LNCaP clone FGC (cell line): ENCODE data around the gene CSHL1.

Experiments used
- DNase-seq: peaks from one replicate; pipeline ENCODE4 v3.0.0-alpha.2; 2011; ENCODE audit warnings: low read depth
- H3K4me3 ChIP-seq: 2 replicates; pipeline ENCODE4 v1.5.1; 2011; ENCODE audit warnings: mild to moderate bottlenecking, low read depth, low read length, control low read depth
- TF ChIP-seq, protein P1 (sequence below): IDR thresholded peaks from 2 replicates; pipeline ENCODE4 v1.5.1; 2012; ENCODE audit warnings: mild to moderate bottlenecking; ENCODE audit not compliant: control insufficient read depth, insufficient read depth; ENCODE audit errors: extremely low read depth

The CSHL1 gene

DNA sequence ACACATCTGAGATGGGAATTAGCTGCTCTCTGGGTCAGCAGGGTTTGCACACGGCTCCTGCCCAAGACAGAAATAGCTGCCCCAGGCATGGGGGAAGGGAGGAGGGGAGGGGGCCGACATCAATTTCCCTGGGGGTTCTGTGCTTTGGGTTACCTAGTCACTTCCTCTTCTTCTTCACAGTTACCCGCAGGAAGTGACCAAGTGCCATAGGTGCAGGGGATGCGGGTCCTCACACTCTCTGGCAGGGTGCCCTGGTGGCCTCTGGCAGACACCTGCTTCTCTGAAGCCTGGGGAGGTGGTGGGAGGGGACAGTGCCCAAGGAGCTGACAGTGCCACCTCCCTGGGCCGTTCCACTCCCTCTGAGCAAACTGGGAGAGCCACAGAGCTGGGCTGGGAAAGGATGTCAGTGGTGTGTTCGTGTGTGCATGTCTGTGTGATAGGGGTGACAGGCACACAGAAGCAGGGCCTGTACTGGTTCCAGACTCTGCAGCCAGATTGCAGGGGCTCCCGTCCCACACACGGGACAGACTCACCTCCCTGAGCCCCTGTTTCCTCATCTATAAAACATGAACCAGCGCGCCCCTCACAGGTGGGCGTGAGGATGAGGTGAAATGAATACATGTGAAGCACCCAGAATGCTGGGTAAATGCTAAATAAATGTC lies 43.5 kb upstream of the CSHL1 start:
- TF ChIP-seq, protein P1, sequence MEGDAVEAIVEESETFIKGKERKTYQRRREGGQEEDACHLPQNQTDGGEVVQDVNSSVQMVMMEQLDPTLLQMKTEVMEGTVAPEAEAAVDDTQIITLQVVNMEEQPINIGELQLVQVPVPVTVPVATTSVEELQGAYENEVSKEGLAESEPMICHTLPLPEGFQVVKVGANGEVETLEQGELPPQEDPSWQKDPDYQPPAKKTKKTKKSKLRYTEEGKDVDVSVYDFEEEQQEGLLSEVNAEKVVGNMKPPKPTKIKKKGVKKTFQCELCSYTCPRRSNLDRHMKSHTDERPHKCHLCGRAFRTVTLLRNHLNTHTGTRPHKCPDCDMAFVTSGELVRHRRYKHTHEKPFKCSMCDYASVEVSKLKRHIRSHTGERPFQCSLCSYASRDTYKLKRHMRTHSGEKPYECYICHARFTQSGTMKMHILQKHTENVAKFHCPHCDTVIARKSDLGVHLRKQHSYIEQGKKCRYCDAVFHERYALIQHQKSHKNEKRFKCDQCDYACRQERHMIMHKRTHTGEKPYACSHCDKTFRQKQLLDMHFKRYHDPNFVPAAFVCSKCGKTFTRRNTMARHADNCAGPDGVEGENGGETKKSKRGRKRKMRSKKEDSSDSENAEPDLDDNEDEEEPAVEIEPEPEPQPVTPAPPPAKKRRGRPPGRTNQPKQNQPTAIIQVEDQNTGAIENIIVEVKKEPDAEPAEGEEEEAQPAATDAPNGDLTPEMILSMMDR, result no peak
- no peak for DNase-seq
- H3K4me3 ChIP-seq, result no peak overlapping the region

DNA sequence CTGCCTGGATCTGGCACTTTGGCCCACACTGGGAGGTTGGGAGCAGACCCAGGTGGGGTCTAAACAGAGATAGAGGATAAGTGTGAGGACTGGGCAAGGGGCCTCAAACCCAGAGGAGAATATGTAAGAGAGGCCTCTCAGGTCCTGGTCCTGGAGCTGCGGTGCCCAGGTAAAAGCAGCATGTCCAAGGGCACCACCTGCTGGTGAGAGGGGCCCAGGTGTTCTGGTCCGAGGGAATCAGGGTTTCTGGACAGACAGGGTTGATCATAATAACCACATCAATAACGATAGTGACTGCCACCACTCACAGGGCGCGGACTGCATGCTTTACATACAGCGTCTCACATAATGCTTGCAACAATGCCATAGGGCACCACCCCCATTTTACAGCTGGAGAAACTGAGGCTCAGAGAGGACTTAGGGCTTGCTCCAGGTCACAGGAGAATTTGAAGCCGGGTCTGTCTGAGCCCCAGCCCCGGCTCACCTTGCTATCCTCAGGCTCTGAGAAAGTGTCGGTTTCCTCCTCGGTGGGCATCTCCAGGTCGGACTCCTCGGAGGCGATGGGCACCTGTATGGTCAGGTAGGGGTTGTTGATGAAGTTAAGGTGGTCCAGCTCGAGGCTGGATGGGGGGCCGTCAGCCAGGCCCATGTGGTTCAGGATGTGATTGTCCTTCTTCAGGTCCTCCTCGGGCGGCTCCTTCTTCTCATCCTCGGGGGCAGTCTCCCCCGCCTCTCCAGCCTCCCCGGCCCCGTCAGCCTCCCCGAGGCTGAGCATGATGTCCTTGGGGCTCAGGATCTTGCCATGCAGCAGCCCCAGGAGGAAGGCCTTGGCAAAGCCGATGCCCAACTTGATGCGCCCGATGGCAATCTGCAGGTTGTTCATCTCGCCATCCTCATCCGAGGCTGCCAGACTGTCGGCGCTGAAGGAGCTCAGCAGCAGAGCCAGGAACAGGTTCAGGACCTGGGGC lies 40.2 kb upstream of the CSHL1 start:
- TF ChIP-seq, protein P1, result peak; percentile 94
- no peak overlapping the region for H3K4me3 ChIP-seq
- DNase-seq, result peak; percentile 13

DNA sequence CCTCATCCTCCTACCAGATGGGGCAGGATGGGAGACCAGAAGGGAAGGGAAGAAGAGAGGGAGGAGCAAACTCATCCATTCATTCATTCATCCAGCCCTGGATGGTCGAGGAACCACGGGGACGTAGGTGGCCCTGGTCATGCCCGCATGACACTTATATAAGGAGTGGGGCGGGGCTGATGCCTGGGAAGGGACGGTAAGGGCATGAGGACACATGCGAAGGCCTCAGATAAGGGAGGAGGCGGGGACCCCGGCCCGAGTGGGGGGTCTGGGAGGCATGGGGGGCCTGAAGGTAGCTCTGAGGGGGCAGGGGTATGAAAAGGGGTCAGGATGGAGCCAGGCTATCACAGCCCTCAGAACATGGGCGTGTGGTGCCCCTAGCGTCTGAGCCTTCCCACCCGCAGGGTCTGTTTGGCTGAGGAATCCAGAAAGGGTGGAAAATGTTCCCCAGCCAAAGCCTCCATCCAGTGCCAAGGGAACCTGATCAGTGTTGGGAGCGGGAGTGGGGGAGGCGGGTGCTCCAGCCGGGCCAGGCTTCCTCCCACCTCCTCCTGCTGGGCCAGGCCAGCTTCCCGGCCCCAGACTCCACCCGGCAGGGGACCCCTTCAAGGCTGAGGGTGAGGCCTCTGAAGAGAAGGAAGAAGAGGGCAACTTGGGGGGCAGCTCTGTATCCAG lies 38.7 kb upstream of the CSHL1 start:
- no peak overlapping the region for H3K4me3 ChIP-seq
- TF ChIP-seq, protein P1, result no peak
- DNase-seq, result no peak

DNA sequence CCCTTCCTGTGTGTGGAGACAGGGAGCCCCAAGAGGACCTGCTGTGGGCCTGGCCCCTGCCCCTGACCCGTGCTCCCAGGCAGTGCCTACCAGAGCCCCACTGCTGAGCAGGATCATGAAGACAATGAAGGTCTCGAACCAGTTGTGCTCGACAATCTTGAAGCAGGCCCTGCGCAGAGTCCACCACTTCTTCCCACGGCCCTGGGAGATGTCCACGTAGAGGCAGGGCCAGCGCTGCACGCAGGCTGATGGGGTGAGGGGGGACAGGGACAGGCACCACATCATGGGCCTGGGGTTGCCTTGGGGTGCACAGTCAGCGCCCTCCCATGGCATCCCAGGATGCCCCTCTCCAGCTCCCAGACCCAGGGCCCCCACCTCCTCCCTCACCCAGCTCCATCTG lies 37.5 kb upstream of the CSHL1 start:
- no peak for DNase-seq

DNA sequence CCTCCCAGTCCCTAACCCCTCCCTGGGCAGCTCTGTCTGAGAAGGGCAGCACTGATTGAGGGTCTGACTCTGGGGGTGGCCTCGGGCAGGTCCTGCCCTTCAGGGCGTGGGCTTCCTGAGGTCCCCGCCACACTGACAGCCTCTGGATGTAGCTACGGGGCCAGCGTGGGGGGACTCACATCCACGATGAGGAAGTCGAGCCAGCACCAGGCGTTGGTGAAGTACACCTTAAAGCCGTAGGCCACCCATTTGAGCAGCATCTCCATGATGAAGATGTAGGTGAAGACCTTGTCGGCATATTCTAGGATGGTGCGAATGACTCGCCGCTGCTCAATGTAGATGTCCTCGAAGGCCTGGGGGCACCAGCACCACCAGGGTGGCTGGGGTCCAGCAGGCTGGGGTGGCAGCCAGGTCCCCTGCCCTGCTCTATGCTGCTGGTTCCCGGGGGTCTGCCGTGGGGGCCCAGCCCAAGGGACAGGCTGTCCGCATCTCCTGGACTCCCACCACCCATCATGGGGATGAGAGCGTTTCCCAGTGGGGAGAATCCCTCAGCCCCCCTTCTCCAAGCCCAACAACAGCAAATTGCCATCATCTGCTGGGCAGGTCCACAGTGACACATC lies 36.8 kb upstream of the CSHL1 start:
- H3K4me3 ChIP-seq, result no peak overlapping the region
- no peak for DNase-seq

More for the DNA sequence above, 37.5 kb upstream of the CSHL1 start:
- no peak overlapping the region for H3K4me3 ChIP-seq
- TF ChIP-seq, protein P1, result no peak

More for the DNA sequence above, 36.8 kb upstream of the CSHL1 start:
- TF ChIP-seq, protein P1, result no peak
